ENCODE measurements around the gene RNF166.
A peak's percentile ranks its signal among the peaks of the same experiment; 100 is the strongest.

The RNF166 gene

GRCh38 chr16:88655053-88655732 is 51.0 kb downstream of the RNF166 start:
- no peak overlapping the region for H3K4me3 ChIP-seq (ENCODE audit: low read depth, low read length)

- no peak overlapping the region for H3K4me3 ChIP-seq (ENCODE audit: low read depth, low read length)
These were observed 51.7 kb downstream of the RNF166 start for GRCh38 chr16:88654363-88655052.

- H3K4me3 ChIP-seq (ENCODE audit: low read depth, low read length) = no peak overlapping the region
These were observed 52.4 kb downstream of the RNF166 start for GRCh38 chr16:88653596-88654362.

GRCh38 chr16:88653101-88653500 is 53.1 kb downstream of the RNF166 start:
- H3K4me3 ChIP-seq (ENCODE audit: low read depth, low read length) = no peak overlapping the region

- no peak overlapping the region for H3K4me3 ChIP-seq (ENCODE audit: low read depth, low read length)
These were observed 53.5 kb downstream of the RNF166 start for GRCh38 chr16:88652762-88653063.

GRCh38 chr16:88651989-88652761 is 54.0 kb downstream of the RNF166 start:
- H3K4me3 ChIP-seq (ENCODE audit: low read depth, low read length) = no peak overlapping the region

GRCh38 chr16:88651276-88651988 is 54.8 kb downstream of the RNF166 start:
- H3K4me3 ChIP-seq (ENCODE audit: low read depth, low read length) = no peak overlapping the region

DNA sequence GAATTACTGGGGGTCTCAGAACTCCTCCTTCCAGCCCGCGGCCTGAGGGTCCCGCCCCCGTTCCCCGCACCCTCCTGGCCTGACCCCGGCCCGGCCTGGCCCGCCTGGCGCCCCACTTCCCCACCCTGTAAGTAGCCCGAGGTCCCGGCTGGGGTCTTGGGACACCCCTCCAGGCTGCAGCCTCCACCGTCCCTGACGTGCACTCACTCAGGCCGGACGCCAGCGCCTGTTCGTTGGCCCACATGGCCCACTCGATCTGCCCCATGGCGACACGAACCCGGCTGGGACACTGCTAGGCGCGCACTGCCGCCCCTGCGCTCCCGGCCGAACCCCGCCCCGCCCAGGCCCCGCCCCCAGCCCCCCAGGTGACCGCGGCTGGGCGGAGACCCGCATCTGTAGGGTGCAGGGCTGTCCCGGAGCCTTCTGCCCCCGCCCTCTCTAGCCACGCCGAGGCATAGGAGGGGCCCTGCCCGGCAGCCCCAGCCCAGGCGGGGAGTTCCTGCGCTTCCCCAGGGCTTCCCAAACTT is 55.4 kb downstream of the RNF166 start, which contains the start of gene CYBA:
TSS of gene CYBA (minus strand) at position 305 of the 527 bp plus-strand sequence. CDS start at position 265, 40 bp downstream.
- peak within 1 kb of the TSS; percentile 74 for H3K4me3 ChIP-seq (ENCODE audit: low read depth, low read length)

- peak overlapping the region; percentile 74 for H3K4me3 ChIP-seq (ENCODE audit: low read depth, low read length)
These were observed 56.1 kb downstream of the RNF166 start for GRCh38 chr16:88649924-88650748.

- H3K4me3 ChIP-seq (ENCODE audit: low read depth, low read length) = peak overlapping the region; percentile 74
These were observed 56.8 kb downstream of the RNF166 start for GRCh38 chr16:88649195-88649923.

DNA sequence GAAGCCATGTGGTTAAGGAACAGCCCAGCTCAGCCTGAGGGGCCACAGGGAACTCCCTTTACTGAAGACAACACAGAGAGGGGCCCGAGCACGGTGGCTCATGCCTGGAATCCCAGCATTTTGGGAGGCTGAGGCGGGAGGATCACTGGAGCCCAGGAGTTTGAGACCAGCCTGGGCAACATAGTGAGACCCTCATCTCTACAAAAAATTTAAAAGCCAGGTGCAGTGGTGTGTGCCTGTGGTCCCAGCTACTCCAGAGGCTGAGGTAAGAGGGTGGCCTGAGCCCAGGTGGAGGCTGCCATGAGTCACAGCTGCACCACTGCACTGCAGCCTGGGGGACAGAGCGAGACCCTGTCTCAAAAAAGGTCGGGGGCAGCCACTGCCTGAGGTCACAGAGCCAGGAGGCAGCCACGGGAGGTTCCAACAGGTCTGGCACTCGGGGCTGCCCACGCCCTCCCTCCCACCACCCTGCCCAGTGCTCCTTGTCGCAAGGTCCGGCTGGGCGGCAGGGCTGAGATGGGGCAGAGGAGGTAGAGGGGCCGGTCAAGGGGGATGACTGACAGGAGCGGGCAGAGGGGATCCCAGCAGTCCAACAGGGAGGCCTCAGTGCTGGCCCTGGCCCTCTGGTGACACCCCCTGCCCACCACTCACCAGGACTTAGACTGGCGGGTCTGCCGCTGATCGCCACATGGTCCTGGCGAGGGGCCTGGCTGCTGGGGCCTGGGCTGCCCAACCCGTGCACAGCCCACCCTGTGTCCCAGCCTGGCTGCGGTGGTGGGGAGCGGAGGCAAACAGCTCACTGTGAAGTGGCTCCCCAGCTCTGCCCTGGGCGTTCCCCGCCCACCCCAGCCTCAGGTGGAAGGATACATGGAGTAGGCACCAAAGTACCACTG is 58.8 kb downstream of the RNF166 start:
- H3K4me3 ChIP-seq (ENCODE audit: low read depth, low read length) = no peak overlapping the region

Data from iPS-11a (cell line).